AG09309 (cell line): ENCODE data around the gene PTRH2.
A peak's percentile ranks its signal among the peaks of the same experiment; 100 is the strongest.

Experiments used
- DNase-seq: peaks from one replicate; pipeline ENCODE4 v3.0.0-alpha.2; 2010; ENCODE audit warnings: low read depth
- H3K4me3 ChIP-seq: 2 replicates; pipeline ENCODE4 v1.5.1; 2011; ENCODE audit warnings: mild to moderate bottlenecking, low read depth, low read length, moderate library complexity; ENCODE audit not compliant: control insufficient read depth
- TF ChIP-seq, protein P1 (sequence below): IDR thresholded peaks from 2 replicates; pipeline ENCODE4 v1.5.1; 2011; ENCODE audit warnings: mild to moderate bottlenecking, low read depth, low read length, inconsistent platforms; ENCODE audit not compliant: insufficient read depth, control insufficient read depth; ENCODE audit errors: missing control alignments

PTRH2 gene

DNA sequence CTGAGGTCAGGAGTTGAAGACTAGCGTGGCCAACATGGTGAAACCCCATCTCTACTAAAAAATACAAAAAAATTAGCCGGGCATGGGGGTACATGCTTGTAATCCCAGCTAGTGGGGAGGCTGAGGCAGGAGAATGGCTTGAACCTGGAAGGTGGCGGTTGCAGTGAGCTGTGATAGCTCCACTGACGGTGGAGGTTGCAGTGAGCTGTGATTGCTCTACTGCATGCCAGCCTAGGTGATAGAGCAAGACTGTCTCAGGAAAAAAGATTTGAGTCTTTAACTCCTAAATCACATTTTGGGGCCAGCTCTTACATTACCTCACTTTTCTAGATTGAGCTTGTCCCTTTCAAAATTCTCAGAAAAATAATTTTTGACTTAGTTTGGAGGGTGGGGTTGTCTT lies 15.4 kb upstream of the PTRH2 start:
- TF ChIP-seq, protein P1, sequence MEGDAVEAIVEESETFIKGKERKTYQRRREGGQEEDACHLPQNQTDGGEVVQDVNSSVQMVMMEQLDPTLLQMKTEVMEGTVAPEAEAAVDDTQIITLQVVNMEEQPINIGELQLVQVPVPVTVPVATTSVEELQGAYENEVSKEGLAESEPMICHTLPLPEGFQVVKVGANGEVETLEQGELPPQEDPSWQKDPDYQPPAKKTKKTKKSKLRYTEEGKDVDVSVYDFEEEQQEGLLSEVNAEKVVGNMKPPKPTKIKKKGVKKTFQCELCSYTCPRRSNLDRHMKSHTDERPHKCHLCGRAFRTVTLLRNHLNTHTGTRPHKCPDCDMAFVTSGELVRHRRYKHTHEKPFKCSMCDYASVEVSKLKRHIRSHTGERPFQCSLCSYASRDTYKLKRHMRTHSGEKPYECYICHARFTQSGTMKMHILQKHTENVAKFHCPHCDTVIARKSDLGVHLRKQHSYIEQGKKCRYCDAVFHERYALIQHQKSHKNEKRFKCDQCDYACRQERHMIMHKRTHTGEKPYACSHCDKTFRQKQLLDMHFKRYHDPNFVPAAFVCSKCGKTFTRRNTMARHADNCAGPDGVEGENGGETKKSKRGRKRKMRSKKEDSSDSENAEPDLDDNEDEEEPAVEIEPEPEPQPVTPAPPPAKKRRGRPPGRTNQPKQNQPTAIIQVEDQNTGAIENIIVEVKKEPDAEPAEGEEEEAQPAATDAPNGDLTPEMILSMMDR = no peak
- H3K4me3 ChIP-seq = no peak overlapping the region
- DNase-seq = no peak

DNA sequence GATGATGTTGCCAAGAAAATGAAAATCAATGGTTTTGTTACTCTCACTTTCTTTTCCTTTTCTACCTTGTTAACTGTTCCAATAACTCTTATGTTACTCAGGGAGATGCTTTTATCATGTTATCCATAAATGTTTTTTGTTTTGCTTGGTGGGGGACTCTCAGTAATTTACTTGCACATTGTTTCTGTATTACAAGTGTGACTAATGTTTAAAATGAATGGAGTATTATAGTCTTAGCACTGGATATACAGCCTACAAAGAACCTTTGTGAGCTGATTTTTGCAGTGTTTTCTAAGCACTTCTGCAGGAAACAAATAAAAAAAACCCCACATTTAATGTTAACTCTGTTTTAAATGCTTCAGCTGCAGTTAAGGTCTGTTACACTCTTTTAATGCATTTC lies 12.3 kb upstream of the PTRH2 start:
- TF ChIP-seq, protein P1 = no peak
- H3K4me3 ChIP-seq = no peak overlapping the region
- no peak for DNase-seq

DNA sequence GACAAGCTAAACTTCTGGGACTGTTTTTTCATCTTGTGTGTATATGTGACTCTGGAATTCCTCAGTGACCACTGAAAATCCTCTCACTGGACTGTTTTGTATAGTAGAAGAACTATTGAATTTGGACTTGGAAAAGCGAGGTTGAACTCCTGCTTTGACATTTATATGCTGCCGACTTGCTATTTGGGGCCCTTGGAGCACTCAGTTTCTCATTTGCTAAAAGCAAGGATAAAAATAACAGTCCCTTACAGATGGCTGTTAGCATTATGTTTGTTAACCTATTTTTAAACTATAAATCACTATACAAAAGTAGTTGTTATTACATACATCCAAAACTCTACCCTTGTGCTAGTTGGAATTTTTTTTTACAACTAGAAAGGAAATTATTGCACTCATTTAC lies 9.2 kb upstream of the PTRH2 start:
- H3K4me3 ChIP-seq = no peak overlapping the region
- no peak for DNase-seq
- TF ChIP-seq, protein P1 = no peak

DNA sequence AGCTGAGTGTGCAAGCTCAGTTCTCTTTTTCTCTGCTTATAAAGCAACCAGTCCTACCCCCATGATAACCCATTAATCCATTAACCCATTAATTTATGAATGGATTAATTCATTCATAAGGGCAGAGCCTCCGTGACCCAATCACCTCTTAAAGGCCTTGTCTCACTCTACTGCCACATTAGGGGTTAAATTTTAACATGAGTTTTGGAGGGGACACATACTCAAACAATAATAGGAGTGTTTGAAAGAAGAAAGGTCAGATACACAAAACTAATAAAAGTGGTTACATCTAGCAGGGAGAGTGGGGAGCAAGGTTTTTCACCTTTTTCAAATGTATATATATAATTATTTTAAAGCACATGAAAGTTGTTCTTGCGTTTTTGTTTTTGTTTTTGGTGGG lies 7.0 kb upstream of the PTRH2 start:
- TF ChIP-seq, protein P1 = no peak
- H3K4me3 ChIP-seq = no peak overlapping the region
- no peak for DNase-seq

DNA sequence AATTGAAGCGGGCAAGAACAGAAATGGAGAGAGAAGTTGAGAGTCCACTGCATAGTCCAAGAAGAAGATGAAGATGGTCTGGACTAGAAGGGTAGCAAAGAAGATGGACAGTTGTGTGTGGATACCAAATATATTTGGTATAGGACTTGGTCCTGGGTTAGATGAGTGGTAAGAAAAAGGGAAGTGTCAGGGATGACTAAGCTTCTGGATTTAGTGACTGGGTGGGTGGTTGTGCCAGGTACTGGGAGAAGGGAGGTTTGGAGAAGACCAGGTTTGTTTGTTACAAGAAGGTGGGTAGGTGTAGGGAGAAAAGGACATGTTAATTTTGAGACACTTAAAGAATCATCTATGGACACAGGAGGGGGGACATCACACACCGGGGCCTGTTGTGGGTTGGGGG lies 5.6 kb upstream of the PTRH2 start:
- TF ChIP-seq, protein P1 = no peak
- H3K4me3 ChIP-seq = no peak overlapping the region
- DNase-seq = no peak

DNA sequence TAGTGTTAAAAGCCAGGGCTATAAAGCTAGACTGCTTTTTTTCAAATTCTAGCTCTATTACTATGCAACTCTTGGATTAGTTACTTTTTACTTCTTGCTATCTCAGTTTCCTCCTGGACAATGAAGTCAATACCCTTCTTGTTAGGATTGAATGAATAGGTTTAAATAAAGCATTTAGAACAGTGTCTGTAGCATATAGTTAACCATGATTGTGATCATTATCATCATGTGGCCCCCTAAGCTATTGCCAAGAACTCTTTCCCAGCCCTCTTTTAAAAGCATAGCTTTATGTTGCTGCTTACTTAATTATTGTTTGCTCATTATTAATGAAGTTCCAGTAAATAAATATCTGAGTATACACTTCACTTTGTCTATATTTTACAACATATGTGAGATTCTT lies 4.7 kb upstream of the PTRH2 start:
- DNase-seq = no peak
- TF ChIP-seq, protein P1 = no peak
- H3K4me3 ChIP-seq = no peak overlapping the region

DNA sequence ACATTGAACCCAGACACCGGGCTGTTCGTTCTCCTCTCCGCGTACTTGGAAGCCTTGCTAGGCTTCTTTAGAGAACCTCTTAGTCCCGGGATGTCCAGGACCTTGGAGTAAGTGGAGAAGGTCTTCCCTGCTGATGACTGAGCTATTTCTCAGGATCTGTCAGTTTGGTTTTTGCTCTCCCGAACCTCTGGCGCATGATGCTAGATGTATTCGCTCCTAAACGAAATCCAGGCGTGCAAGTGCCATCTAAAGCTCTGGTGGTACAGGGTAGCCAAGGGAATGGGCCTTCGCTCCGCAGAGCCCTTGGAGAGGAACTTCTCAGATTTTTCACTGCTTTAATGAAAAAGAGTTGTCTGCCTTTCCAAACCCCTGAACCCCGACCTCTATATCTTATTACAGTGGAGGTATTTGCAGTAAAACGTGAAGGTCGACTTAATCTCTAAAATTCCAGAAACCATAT lies 771 bp upstream of the PTRH2 start:
- DNase-seq = no peak
- TF ChIP-seq, protein P1 = no peak
- H3K4me3 ChIP-seq = peak overlapping the region; percentile 78
